HG02870 (cell line): ENCODE measurements around the gene ORAI3.
A peak's percentile ranks its signal among the peaks of the same experiment; 100 is the strongest.

Experiments used
- ATAC-seq: cut with Tn5 transposase; IDR thresholded peaks from one replicate; pipeline ENCODE4 v1.9.1; 2021; ENCODE audit warnings: mild to moderate bottlenecking, moderate library complexity; ENCODE audit not compliant: unreplicated experiment

ORAI3 gene

GRCh38 chr16:30987581-30988190 lies 38.8 kb downstream of the ORAI3 start:
- no peak for ATAC-seq

- no peak for ATAC-seq
Observed at GRCh38 chr16:30989469-30990047, 40.7 kb downstream of the ORAI3 start.

- ATAC-seq: no peak
Observed at GRCh38 chr16:30990105-30990504, 41.2 kb downstream of the ORAI3 start.

- ATAC-seq: no peak
Observed at GRCh38 chr16:30991052-30991451, 42.2 kb downstream of the ORAI3 start.

GRCh38 chr16:30992276-30992780 lies 43.5 kb downstream of the ORAI3 start:
- no peak for ATAC-seq

GRCh38 chr16:30992931-30993816 lies 44.3 kb downstream of the ORAI3 start:
- no peak for ATAC-seq

- ATAC-seq: no peak
Observed at GRCh38 chr16:30995927-30996323, 47.1 kb downstream of the ORAI3 start.

GRCh38 chr16:30996324-30996984 lies 47.6 kb downstream of the ORAI3 start:
- ATAC-seq: peak; percentile 6

- ATAC-seq: peak; percentile 74
Observed at GRCh38 chr16:30996985-30997724, 48.3 kb downstream of the ORAI3 start.

- no peak for ATAC-seq
Observed at GRCh38 chr16:30997725-30998711, 49.1 kb downstream of the ORAI3 start.

GRCh38 chr16:30998852-30999761 lies 50.2 kb downstream of the ORAI3 start:
- no peak for ATAC-seq

GRCh38 chr16:31000671-31001382 lies 52.0 kb downstream of the ORAI3 start:
- ATAC-seq: no peak

- ATAC-seq: no peak
Observed at GRCh38 chr16:31001507-31002249, 52.8 kb downstream of the ORAI3 start.

GRCh38 chr16:31002250-31002700 lies 53.4 kb downstream of the ORAI3 start:
- no peak for ATAC-seq

GRCh38 chr16:31002862-31003341 lies 54.0 kb downstream of the ORAI3 start:
- no peak for ATAC-seq

GRCh38 chr16:31003744-31004143 lies 54.9 kb downstream of the ORAI3 start:
- ATAC-seq: no peak
